Pons (tissue), 1 donor: ENCODE results near the gene CCL15.
"Not testable (repeated sequence)": the region's sequence is repeated elsewhere in the genome, so short reads cannot be mapped to it uniquely, and the experiment has no call there.

Source experiments
- DNase-seq: peaks from one replicate; pipeline ENCODE4 v3.0.0-alpha.2; 2016; ENCODE audit warnings: low spot score

Gene CCL15, protein sequence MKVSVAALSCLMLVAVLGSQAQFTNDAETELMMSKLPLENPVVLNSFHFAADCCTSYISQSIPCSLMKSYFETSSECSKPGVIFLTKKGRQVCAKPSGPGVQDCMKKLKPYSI

DNA sequence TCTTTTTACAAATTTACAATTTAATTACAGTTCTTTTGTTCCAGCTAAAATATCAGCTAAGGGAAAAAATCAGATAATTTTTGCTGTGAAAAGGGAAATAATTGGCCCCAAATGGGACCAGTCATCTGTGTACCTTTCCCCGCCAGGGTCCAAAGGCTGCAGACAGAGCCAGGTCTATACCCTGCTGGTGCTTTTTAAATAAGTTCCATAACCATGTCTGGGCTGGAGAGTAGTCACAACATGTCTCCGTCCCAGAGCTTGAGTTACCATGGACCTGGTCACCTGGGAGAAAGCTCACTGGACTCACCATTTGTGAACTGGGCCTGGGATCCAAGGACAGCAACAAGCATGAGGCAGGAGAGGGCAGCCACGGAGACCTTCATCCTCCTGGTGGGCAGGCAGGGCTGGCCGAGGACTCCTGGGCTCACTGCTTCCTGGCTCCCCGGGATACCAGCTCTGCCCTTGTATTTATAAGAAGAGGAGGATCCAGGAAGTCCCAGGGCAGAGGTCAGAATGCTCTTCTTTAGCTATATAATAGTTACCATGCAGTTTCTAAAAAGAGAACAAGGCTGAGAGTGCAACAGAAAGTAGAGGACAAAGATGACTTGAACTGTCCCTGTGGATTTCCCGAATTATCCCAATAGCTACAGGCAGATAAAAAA, at the start of gene CCL15:
TSS of gene CCL15 (minus strand) at position 444 of the 662 bp plus-strand sequence. CDS start at position 383, 61 bp downstream.
- no peak for DNase-seq

DNA sequence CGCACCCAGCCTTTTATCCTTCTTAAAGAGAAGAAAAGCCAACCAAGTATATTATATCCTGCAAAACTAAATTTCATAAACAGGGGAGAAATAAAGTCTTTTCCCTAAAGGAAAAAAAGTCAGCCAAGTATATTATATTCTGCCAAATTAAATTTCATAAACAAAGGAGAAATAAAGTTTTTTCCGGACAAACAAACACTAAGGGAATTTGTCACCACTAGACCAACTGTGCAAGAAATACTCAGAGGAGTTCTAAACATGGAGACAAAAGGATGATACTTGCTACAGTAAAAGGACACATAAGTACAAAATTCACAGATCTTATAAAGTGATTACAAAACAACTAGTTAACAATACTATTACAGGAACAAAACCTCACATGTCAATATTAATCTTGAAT, 48.3 kb upstream of the CCL15 start:
- DNase-seq: no peak

DNA sequence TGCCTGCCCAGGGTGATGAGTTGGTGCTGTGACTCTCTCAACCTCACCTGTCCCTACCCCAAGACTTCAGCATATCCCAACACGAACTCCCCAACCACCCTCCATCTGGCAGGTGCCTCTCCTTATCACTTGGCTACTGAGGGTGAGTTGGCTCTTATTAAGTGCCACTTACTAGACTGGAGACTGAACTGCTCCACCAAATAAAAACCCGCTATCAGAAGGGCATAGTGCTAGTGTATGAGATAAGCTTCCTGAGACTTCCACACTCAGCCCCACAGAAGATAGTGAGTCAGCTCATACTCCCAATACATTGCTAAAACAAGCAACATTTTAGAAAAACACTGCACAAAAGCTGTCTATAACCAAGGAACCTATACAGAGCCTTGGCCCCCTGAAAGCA, 46.7 kb upstream of the CCL15 start:
- DNase-seq: no peak

DNA sequence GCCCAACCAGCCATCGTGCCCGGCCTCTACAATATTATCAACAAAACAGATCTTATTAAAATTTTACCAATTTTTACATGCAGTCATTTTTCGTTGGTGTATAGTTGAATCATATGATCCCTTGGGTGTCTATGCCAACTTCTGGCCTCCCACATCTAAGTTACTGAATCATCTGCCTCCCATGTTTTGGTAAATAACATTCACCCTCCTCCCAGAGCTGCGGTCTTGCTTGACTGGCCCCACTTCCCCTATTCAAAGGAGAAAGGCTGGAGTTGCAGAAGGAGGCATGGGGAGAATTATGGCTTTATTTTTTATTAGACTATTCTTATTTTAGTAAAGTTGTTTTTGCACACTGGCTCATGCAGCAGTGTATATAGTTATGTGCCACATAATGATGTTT, 34.9 kb upstream of the CCL15 start:
- peak; percentile 1 for DNase-seq

DNA sequence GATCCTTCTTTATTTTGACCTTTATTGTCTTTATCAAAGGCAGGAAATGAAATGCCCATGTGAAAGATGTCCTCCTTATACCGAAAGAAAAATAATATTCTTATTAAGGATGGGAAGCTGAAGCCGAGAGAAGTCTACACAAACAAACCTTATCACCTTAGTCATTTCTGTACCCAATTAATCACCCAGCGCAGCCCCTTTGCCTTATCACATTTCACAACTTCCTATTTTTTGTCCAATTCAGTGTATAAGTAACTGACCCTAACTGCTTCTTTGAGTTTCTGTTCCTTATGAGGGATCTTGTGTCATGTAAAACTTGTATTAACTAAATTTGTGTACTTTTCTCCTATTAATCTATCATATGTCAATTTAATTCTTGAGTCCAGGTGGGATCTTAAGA, 32.8 kb upstream of the CCL15 start:
- DNase-seq: peak; percentile 31

DNA sequence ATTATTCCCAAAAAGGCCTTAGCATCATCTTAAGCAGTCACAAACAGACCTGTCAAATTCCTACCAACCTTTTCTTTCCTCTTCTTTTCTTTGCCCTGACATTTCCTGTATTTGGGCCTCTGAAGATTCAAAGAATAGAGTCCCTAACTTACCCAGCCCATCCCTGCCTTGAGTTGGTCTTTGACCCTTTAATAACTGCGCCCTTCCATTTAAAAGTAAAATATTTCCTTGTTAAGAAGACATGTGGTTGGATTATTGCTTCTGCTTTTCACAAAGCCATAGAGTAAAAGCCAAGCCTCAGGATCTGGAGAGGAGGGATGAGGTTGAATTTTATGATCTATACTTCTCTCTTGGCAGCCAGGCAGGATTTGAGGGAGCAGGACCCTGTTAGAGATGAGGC, 29.6 kb upstream of the CCL15 start:
- no peak for DNase-seq

DNA sequence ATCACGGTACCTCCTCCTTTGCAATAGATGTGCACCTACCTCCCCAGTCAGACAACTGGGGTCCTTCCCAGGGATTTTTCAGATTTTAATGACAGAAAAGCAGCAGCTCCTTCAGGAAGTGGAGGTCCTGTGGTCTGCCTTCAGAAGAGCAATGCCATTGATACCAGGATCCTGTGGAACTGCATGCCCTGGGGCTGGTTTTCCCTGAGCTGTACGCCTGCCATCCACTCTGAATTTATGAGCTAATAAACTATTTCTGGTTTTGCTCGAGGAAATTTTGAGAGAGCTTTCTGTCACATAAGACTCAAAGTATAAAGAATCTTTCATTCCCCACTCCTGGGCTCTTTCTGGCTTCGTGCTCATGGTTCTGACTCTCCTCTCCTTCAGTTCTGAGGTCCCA, 26.4 kb upstream of the CCL15 start:
- no peak for DNase-seq

DNA sequence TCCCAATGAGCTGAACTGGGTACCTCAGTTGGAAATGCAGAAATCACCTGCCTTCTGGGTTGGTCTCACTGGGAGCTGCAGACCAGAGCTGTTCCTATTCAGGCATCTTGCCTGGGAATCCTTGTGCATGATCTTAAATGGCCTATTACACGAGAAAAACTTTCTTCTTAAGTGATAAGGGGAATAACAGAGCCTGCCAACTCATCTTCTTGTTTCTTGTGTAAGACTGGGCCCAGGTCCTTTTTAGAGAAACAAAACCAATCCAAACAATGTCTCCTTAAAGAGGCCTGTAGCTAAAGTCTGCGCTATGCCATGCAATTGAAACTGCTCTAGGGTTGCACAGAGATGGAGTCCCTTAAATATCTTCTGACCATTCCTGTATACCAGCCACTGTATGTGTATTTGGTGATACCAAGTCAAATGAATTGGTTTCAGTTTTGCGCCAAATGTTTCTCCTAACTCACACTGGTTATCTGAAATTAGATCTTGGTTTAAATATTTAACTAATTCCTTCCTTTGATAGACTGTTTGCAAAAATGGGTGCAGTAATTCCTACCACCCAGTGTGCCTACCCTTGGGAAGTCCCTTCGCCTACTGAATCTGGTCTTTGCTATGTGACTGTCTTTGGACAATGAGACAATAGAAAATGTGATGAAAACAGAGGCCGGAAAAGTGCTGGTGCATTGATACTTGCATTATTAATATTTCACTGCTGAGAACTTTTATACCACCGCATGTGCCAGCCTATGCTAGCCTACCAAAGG, 22.9 kb upstream of the CCL15 start:
- no peak for DNase-seq

DNA sequence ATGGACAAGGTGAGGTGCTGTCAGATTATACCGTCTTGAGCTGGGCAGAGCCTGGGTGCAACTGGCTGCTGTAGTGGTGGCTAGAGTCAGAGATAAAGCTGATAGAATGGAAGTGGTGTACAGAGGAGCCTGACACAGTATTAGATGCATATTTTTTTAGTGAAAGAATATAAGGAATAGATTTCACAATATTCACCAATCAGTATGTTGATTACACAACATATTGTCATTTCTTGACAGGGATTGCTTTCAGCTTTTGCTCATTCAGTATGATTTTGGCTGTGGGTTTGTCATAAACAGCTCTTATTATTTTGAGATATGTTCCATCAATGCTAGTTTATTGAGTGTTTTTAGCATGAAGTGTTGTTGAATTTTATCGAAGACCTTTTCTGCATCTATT, 18.1 kb upstream of the CCL15 start:
- no peak for DNase-seq

DNA sequence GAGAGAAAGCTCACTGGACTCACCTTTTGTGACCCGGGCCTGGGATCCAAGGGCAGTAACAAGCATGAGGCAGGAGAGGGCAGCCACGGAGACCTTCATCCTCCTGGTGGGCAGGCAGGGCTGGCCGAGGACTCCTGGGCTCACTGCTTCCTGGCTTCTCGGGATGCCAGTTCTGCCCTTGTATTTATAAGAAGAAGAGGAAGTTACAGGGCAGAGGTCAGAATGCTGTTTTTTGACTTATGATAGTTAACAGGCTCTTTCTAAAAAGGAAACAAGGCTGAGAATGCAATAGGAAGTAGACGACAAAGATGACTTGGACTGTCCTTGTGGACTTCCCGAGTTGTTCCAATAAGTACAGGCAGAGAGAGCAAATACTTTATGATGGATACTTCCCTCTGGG, 16.4 kb upstream of the CCL15 start, which contains the start of gene CCL23:
TSS of gene CCL23 (minus strand) at position 174 of the 400 bp plus-strand sequence. CDS start at position 99, 75 bp downstream.
- peak; percentile 18 for DNase-seq

DNA sequence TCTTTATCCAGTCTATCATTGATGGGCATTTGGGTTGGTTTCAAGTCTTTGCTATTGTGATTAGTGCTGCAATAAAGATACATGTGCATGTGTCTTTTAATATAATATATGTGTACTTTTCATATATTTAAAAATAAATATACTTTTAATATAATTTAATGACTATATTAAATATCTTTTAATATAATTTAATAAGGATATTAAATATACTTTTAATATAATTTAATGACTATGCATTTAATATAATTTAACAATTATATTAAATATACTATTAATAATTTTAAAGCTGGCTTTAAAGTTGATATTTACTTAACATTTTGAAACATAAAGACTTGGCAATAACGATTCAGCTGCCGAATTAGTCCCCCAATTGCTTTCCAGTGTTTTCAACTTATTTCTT, 15.2 kb upstream of the CCL15 start:
- no peak for DNase-seq

DNA sequence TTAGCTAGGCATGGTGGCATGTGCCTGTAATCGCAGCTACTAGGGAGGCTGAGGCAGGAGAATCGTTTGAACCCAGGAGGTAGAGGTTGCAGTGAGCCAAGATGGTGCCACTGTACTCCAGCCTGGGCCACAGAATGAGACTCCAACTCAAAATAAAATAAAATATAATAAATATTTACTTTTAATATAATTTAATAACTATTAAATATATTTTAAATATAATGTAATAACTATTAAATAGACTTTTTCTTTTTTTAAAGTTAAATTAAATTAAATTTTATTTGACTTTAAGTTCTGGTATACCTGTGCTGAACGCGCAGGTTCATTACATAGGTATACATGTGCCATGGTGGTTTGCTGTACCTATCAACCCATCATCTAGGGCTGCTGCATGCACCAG, 14.5 kb upstream of the CCL15 start:
- not testable (repeated sequence) for DNase-seq

DNA sequence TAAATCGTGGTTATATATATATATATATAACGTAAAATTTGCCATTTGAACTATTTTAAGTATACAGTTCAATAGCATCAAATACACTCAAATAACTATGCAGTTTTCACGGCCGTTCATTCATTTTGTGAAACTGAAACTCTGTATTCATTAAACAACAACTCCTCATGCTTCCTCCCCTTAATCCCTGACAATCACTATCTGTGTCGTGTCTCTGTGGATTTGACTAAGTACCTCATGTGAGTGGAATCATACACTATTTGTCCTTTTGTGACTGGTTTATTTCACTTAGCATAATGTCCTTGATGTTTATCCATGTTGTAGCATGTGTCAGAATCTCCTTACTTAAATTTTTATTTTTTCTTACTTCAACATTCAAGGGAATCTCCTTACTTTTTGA, 13.6 kb upstream of the CCL15 start:
- no peak for DNase-seq

DNA sequence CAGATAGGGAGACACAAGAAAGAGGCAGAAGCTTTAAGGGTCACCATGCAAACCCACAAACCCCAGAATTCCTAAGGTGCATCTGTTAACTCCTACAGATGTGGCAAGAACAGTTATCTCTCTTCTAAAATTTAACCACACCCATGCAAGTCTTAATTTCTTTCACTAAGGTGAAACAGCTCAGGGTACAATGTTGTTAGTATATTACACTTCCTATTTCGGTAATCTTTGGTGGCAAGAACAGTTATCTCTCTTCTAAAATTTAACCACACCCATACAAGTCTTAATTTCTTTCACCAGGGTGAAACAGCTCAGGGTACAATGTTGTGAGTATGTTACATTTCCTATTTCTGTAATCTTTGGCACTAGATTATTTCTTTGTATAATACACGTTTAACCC, 9.8 kb upstream of the CCL15 start:
- no peak for DNase-seq

DNA sequence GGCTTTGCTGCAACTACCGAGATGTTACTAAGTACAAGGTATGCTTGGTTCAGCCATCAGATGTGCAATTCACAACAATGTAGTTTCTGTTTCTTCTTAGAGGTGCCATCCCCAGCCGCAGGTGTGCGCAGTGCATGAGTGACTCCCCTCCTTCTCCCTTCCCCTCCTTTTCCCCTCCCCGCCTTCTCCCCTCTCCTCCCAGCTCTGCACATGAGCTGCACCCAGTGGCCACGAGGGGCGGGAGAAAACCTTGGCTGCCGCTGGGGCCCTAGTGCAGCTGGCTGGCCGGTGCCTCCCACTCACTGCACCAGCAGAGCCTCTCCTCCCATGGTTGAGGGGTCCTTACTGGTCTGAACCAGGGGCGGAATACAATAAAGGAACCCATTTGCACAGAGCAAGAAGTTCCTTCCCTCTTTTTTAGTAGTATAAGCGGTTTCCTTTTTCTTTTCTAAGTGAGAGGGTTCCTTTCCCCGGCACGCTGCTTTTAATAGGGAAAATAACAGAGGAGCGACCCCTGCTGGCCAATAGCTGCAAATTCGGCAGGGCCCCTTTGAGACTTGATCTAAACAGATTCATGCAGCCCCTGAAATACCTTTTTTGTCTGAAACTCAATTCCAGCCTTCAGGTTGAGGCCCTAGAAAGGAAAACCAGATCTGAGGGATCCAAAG, 7.8 kb upstream of the CCL15 start:
- DNase-seq: no peak

DNA sequence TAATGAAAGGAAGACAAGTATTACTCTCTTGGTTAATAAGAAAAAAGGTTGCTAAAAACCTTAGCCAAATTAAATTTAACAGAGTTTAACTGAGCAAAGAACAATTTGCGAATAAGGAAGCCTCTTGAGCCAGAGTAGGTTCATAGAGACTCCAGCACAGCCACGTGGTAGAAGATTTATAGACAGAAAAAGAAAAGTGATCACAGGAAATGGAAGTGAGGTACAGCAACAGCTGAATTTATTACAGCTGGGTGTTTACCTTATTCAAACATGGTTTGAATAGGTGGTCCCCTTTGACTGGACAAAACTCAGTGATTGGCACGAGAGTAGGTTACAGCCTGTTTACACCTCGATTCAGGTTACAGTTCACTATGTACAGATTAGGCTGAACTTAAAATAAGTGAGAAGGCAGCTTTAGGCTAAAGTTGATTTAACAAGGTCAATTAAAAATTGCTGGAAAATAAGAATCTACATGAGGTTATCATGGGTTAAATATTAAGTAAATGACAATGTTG, 3.3 kb upstream of the CCL15 start:
- no peak for DNase-seq

DNA sequence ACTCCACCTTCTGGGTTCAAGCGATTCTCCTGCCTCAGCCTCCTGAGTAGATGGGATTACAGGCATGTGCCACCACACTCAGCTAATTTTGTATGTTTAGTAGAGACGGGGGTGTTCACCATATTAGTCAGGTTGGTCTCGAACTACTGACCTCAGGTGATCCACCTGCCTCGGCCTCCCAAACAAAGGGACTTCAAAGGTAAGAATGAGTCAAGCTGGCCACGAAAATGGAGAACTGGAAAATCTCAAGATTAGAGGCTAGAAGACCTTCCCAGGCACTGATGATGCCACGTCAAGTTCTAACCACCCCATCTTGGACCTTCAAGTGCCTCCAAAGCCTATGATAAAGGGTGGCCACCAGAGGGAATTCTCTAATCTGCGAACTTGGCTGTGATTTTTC, 1.3 kb upstream of the CCL15 start:
- no peak for DNase-seq

DNA sequence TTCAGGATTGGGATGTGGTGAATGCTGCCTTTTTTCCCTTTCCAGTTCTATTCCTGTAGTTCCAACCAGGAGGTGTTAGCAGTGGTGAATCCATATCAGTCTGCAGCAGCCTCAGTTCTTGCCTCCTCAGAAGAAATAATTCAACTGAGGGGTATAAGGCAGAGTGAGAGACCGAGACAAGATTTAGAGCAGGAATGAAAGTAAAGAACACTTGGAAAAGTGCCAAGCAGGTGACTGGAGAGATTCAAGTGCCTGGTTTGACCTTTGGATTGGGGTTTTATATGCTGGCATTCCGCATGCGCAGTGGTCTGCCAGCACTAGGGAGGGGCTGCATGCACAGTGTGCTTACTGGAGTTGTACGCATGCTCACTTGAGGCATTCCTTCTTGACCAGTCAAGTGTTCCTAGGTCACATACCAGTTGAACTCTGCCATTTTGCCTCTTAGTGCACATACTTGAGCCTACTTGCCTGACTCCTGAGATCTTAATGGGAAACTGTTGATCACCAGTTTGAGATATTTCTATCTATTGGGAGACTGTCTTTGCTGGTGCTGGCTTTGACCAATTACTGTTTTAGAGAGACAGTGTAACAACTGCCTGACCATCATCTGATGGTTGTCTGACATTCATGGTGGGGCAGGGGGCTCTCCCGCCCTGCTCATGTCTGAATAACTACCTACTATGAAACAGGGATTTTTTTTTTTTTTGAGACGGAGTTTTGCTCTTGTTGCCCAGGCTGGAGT, 680 bp upstream of the CCL15 start:
- no peak for DNase-seq

DNA sequence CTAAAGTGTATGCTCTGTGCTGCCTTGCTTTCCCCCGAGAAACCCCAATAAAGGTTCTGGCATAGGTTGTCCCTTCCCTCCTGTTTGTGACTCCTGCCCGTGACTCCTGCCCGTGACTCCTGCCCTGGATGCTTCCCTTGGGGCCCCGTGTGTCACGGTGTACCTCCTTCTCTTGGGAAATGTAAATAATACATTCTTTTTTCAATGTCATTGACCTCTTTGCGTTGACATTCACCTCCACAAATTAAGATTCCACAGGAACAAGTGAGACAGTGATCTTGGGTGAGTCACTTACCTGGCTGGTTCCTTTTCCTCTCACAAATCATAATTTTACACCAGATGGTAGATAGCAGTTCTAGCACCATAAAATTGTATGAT, 632 bp downstream of the CCL15 start:
- DNase-seq: no peak

DNA sequence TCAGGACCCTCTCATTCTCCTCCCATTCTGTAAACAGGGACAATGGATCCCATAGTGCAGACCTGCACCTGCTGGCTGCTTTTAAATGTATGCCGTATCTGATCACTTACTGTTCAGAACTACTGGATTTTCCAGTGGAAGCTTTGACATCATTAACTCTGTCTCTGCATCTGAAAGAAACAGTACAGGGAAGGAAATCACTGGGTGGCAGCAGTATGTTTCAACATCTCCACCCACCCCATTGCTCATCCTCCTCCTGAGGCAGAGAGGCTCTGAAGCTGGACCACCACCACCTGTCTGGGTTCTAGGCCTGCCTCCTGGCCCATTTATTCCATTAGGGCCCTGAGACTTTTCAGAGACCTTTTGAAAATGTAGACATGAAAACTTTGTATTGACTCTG, 2.6 kb downstream of the CCL15 start:
- DNase-seq: no peak

DNA sequence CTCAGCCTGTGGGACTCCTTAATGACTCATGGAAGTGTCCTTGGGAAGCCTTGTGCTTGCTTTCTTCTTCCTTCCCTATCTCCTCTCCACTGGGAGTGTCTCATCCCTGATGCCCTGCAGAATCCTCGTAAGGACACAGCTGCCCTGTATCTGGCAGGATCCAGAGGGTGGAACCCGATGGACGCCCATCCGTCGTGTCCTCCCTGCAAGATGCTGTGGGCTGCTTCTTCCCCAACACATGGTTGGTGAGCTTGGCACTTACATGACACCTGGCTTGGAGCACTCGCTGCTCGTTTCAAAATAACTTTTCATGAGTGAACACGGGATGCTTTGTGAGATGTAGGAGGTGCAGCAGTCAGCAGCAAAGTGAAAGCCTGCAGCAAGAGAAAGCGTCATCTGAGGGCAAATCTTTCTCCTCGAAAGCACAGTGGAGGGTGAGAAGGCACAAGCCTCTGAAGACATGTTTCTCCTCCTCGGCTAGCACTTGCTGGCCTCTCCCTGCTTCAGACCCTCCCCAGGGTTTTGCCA, 3.3 kb downstream of the CCL15 start:
- DNase-seq: no peak

DNA sequence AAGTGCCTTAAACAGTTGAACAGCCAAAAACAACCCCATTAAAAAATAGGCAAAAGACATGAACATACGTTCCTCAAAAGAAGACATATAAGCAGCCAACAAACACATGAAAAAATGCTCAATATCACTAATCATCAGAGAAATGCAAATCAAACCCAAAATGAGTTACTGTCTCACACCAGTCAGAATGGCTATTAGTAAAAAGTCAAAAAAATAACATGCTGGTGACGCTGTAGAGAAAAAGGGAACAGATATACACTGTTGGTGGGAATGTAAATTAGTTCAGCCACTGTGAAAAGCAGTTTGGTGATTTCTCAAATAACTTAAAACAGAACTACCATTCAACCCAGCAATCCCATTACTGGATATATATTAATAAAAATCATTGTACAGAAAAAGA, 6.0 kb downstream of the CCL15 start:
- not testable (repeated sequence) for DNase-seq
